GM12801 (cell line): Measurements from ENCODE around the gene MYT1.

Experiments
- CTCF ChIP-seq: IDR thresholded peaks from one replicate; pipeline ENCODE4 v1.5.1; 2011; ENCODE audit warnings: control low read depth; ENCODE audit not compliant: insufficient read length; ENCODE audit errors: extremely low read depth

The MYT1 gene

DNA sequence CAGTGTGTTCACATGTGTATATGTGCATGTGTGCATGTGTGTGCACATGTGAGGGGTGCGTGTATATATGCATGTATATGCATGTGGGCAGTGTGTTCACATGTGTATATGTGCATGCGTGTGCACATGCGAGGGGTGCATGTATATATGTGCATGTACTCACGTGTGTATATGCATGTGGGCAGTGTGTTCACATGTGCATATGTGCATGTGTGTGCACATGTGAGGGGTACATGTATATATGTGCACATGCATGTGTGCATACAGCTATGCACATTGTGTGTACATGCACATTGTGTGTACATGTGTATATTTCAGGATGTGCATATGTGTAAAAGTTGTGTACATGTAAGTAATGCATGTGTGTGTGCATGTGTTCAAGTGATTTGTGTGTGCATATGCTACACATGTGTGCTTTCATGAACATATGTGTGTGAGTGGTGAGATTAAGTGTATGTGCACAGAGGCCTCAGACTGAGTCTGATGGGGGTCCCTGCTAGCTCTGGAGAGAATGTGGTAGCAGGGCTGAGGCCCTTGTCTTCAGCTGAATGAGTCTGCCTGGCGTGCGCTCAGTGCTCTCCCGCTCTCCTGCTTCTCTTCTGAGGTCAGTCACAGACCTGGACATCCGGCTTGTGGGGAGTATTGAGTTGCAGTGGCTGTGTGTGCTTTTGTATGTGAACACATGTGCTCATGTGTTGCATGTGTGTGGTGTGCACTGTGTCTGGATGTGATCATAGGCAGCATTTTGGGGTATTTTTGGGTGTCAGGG, 19.9 kb upstream of the MYT1 start:
- TF ChIP-seq CTCF, result no peak

DNA sequence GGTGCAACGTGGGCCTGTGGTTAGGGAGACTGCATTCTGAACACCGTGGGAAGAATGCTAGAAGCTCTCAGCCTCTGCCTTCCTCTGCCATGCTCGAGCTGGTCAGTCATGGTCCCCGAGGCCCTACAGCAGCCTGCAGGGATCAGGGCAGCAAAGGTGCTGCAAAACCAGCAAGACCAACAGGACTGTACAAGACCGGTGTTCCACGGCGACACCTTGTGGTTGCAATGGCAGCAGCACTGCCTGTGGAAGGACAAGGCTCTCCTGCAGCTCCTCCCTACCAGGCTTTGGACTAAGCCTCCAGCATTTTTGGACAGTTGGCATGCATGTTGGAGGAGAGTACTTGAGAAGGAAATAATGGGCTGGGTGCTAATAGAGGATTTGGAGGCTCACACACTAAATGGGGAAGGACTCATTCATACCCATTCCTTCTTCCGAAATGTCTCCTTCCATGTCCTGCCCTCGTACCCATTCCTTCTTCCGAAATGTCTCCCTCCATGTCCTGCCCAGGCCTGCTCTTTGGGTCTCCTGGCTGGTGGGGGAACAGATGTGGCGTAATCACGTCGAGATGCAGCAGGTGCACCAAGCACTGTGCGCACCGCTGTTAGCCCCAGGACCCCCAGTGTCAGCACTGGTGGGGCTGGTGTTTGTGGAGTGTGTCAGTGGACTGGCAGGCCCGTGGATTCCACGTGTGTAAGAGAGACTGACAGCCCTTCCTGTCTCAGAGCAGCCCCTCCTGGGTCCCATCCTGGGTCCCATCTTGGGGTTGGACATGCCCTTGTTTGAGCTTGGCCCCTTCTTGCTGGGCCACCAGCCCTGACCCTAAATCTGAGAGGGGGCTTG, 18.6 kb upstream of the MYT1 start:
- TF ChIP-seq CTCF, result no peak

GRCh38 chr20:64146301-64146935, 17.8 kb upstream of the MYT1 start:
- TF ChIP-seq CTCF, result no peak

DNA sequence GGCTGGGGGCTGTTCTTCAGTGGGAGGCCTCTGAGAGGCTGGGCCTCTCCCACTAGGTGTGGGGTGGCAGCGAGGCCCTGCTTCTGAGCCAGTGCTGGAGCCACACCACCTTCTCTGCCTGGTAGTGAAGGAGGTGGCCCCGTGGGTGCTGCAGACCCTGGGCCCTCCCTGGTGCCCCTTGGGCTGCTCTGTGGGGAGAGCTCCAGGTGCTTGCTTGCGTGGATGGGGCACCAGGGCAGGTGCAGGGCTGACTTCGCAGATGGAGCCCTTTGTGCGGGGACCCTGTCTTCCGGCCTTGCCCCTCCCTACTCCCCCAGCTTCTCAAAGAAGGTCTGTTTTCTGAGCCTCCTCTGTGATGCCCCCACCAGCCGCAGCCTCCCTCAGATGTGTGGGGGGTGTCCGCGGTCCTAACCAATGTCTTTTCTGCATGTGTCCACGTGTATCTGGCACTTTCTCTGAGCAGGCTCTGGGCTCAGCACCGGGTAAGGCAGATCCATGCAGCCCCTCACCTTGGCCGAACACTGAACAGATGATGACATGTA, 17.2 kb upstream of the MYT1 start:
- TF ChIP-seq CTCF, result no peak

DNA sequence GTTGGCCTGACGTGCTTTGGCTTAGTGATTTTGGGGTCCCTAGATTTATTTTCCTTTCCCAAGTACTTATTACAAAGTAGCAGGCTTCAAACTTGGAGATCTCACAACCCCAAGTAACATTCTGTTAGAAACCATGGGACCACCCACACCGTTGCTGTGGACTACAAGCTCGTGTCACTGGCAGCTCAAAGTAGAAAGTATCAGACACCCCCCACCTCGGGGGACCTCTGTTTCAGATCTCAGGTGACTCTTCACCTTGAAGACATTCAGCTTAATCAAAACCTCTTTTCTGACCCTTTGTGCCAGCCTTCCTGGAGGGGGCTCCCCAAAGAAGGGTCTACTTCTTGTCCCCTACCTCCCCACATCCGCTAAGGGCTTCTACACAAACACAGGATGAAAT, 15.7 kb upstream of the MYT1 start:
- no peak for TF ChIP-seq CTCF

DNA sequence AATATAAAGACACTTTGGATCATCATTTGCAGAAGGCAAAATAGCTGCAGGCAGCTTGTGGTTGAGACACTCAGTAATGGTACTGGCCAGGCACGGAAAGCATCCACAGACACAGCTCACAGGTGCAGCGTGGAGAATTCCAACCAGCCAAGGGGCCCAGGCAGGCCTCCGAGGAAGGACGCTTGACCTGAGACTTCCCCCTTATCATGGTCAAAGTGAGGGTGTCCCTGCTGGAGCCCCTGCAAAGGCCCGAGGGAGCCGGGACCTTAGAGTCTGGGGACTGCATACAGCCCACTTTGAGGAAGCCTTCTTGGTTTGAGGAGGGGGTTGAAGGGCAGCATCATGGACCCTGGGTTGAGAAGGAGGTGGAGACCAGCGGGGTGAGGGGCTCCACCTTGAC, 15.1 kb upstream of the MYT1 start:
- TF ChIP-seq CTCF, result no peak
